Liver (tissue), 9 donors: ENCODE data around the gene RASA4B. TPM values are rescaled to one million over a fixed set of nuclear protein-coding genes. Genes with fewer than 3 reads are reported as not detected.
"Not testable (repeated sequence)": the region's sequence is repeated elsewhere in the genome, so short reads cannot be mapped to it uniquely, and the experiment has no call there.

Source experiments
- DNase-seq: peaks from one replicate; pipeline ENCODE4 v3.0.0-alpha.2; 2017; ENCODE audit warnings: low spot score
- H3K27ac ChIP-seq, 2 donors: one replicate each; pipeline ENCODE4 v1.7.0; 2013; ENCODE audit warnings: inconsistent platforms in 2 of 2, low read length in 2 of 2, control low read depth in 1 of 2, low read depth in 1 of 2, mild to moderate bottlenecking in 1 of 2
- H3K27me3 ChIP-seq, 4 donors: one replicate each; pipeline versions ENCODE4 v1.6.1 to v1.7.0; 2013; ENCODE audit warnings: low read length in 3 of 4, inconsistent platforms in 1 of 4, mild to moderate bottlenecking in 1 of 4, moderate library complexity in 1 of 4; ENCODE audit not compliant: control insufficient read depth in 4 of 4, insufficient read depth in 4 of 4
- H3K36me3 ChIP-seq, 4 donors: one replicate each; pipeline versions ENCODE4 v1.6.1 to v1.7.0; 2013; ENCODE audit warnings: low read length in 3 of 4, mild to moderate bottlenecking in 3 of 4, low read depth in 1 of 4, moderate library complexity in 1 of 4; ENCODE audit not compliant: control insufficient read depth in 4 of 4, insufficient read depth in 3 of 4
- H3K4me1 ChIP-seq, 4 donors: one replicate each; pipeline versions ENCODE4 v1.6.1 to v1.7.0; 2013; ENCODE audit warnings: low read length in 3 of 4, mild to moderate bottlenecking in 3 of 4, moderate library complexity in 1 of 4; ENCODE audit not compliant: control insufficient read depth in 4 of 4, insufficient read depth in 4 of 4
- H3K4me3 ChIP-seq, 3 donors: one replicate each; pipeline versions ENCODE4 v1.6.1 to v1.7.0; 2013; ENCODE audit warnings: low read length in 3 of 3, control low read depth in 1 of 3, low read depth in 1 of 3, mild to moderate bottlenecking in 1 of 3
- H3K9ac ChIP-seq, 2 donors: one replicate each; pipeline ENCODE4 v1.7.0; 2013; ENCODE audit warnings: low read length in 2 of 2, mild to moderate bottlenecking in 2 of 2, moderate library complexity in 2 of 2, control low read depth in 1 of 2, low read depth in 1 of 2
- H3K9me3 ChIP-seq, 4 donors: one replicate each; pipeline versions ENCODE4 v1.6.1 to v1.7.0; 2013; ENCODE audit warnings: low read length in 3 of 4; ENCODE audit not compliant: control insufficient read depth in 4 of 4
- EGR1 ChIP-seq, 2 donors: IDR thresholded peaks; 2 replicates each; pipeline ENCODE4 v1.6.1; 2016 to 2018; ENCODE audit warnings: antibody characterized with exemption in 2 of 2, low read depth in 2 of 2
- FOXA1 ChIP-seq: IDR thresholded peaks from 2 replicates; pipeline ENCODE4 v1.6.1; 2016; ENCODE audit warnings: antibody characterized with exemption
- FOXA2 ChIP-seq: IDR thresholded peaks from 2 replicates; pipeline ENCODE4 v1.6.1; 2016; ENCODE audit warnings: antibody characterized with exemption
- HNF4G ChIP-seq: IDR thresholded peaks from 2 replicates; pipeline ENCODE4 v1.6.1; 2016; ENCODE audit warnings: antibody characterized with exemption
- JUND ChIP-seq, 2 donors: IDR thresholded peaks; 2 replicates each; pipeline ENCODE4 v1.6.1; 2016; ENCODE audit warnings: antibody characterized with exemption in 2 of 2
- RAD21 ChIP-seq, 2 donors: IDR thresholded peaks; 2 replicates each; pipeline ENCODE4 v1.6.1; 2016; ENCODE audit warnings: antibody characterized with exemption in 2 of 2, mild to moderate bottlenecking in 2 of 2
- REST ChIP-seq: IDR thresholded peaks from 2 replicates; pipeline ENCODE4 v1.6.1; 2016; ENCODE audit warnings: antibody characterized with exemption, mild to moderate bottlenecking
- RXRA ChIP-seq, 2 donors: IDR thresholded peaks; 2 replicates each; pipeline ENCODE4 v1.6.1; 2017 to 2018; ENCODE audit warnings: antibody characterized with exemption in 2 of 2, mild to moderate bottlenecking in 1 of 2
- SP1 ChIP-seq: IDR thresholded peaks from 2 replicates; pipeline ENCODE4 v1.6.1; 2018; ENCODE audit warnings: antibody characterized with exemption, mild to moderate bottlenecking
- ZBTB33 ChIP-seq: IDR thresholded peaks from 2 replicates; pipeline ENCODE4 v1.6.1; 2016; ENCODE audit warnings: antibody characterized with exemption
- WGBS: extraction: QIAGEN DNeasy Blood & Tissue Kit; methylation state at CpG from one replicate; pipeline ENCODE4 v1.1.7; 2013; 5-methylcytosine and 5-hydroxymethylcytosine counted together
- polyA plus RNA-seq, 2 donors: library from polyadenylated mRNA; stranded (reverse) in 1 of 2; unstranded in 1 of 2; fragments of 200-250 nt in 1 of 2; fragments of >200 nt in 1 of 2; fragmentation: Nextera tagmentation in 1 of 2; extraction: Ambion mirVana in 1 of 2; gene quantifications; one replicate each; pipeline versions ENCODE4 v1.2.1 to v1.2.3, GENCODE V29; 2013 to 2015
- total RNA-seq, 2 donors: library from RNA; depleted of rRNA; stranded (reverse); fragments of >200 nt; gene quantifications; one replicate each; pipeline ENCODE4 v1.2.3, GENCODE V29; 2014
- TF ChIP-seq, protein P1 (sequence below): fragments of 150-350 bp; IDR thresholded peaks from 2 replicates; pipeline ENCODE4 v1.5.1; 2017; ENCODE audit warnings: improper control_type of control experiment, low read depth, low read length; ENCODE audit not compliant: missing input control
- TF ChIP-seq, protein P2 (sequence below): IDR thresholded peaks from 2 replicates; pipeline ENCODE4 v1.6.1; 2016; ENCODE audit warnings: antibody characterized with exemption
- TF ChIP-seq, protein P3 (sequence below): IDR thresholded peaks from 2 replicates; pipeline ENCODE4 v1.6.1; 2016; ENCODE audit warnings: antibody characterized with exemption
- donor health status: healthy.
- donor health status: healthy.
- donor health status: healthy.
- donor health status: healthy.
- donor health status: healthy.

RASA4B gene
- total and polyA plus RNA-seq, 4 donors, result 0.62 to 4.8 (median 0.74) TPM

- TF ChIP-seq, protein P1, sequence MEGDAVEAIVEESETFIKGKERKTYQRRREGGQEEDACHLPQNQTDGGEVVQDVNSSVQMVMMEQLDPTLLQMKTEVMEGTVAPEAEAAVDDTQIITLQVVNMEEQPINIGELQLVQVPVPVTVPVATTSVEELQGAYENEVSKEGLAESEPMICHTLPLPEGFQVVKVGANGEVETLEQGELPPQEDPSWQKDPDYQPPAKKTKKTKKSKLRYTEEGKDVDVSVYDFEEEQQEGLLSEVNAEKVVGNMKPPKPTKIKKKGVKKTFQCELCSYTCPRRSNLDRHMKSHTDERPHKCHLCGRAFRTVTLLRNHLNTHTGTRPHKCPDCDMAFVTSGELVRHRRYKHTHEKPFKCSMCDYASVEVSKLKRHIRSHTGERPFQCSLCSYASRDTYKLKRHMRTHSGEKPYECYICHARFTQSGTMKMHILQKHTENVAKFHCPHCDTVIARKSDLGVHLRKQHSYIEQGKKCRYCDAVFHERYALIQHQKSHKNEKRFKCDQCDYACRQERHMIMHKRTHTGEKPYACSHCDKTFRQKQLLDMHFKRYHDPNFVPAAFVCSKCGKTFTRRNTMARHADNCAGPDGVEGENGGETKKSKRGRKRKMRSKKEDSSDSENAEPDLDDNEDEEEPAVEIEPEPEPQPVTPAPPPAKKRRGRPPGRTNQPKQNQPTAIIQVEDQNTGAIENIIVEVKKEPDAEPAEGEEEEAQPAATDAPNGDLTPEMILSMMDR, result no peak
Observed at GRCh38 chr7:102455596-102455995, 62.0 kb downstream of the RASA4B start (continued).

DNA sequence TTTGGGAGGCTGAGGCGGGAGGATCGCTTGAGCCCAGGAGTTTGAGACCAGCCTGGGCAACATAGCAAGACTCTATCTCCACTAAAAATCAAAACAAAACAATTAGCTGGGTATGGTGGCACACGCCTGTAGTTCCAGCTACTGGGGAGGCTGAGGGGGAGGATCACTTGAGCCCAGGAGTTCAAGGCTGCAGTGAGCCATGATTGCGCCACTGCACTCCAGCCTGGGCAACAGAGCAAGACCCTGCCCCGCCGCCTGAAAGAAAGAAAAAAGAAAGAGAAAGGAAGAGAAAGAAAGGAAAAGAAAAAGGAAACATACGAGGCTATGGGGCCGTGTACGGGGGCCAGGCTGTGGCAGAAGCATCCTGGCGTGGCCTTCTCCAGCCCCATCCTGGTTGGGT lies 62.6 kb downstream of the RASA4B start:
- 96% methylated on average over 10 of the region's 10 CpGs for WGBS
- H3K36me3 ChIP-seq, result peaks cover 6 to 35% (median 9%) of the 10 kb centered on the region in 4 donors
- H3K9ac ChIP-seq, H3K27me3 ChIP-seq, H3K4me1 ChIP-seq, H3K4me3 ChIP-seq, H3K27ac ChIP-seq, DNase-seq, H3K9me3 ChIP-seq: not testable (repeated sequence)

DNA sequence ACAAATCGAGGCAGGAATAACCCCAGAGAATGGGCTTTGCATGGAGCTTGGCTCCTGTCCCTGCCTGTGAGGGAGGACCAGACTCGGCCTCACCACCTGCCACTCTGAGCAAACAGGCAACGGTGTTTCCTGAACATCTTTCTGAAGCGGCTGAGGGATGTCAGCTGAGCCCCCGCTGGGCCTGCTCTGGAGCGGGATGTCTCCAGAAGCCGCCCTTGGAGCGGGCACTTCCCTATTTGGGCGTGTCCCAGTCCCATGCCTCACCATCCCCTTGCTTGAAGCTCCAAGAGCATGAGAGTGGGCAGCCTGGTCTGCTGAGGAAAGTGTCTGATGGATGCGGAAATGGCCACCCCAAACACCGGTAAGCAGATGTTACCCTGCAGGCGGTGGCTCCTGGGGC lies 63.1 kb downstream of the RASA4B start:
- Histone ChIP-seq H3K27ac (no peak overlapping the region), H3K4me3 (no peak overlapping the region), H3K4me1 (no peaks in the 10 kb centered on the region), H3K9ac (no peak overlapping the region), H3K36me3 (peaks cover 6 to 34% (median 9%) of the 10 kb centered on the region in 4 donors), H3K9me3 (no peaks in the 10 kb centered on the region), H3K27me3 (no peaks in the 10 kb centered on the region)
- 73% methylated on average over 12 of the region's 12 CpGs for WGBS
- DNase-seq, result no peak
- no peak for TF ChIP-seq SP1
- no peak for TF ChIP-seq RAD21 (IDR thresholded peaks at IDR 0.05)
- TF ChIP-seq RXRA (IDR thresholded peaks at IDR 0.05), result no peak
- no peak for TF ChIP-seq FOXA1
- no peak for TF ChIP-seq HNF4G
- TF ChIP-seq JUND (IDR thresholded peaks at IDR 0.05), result no peak

DNA sequence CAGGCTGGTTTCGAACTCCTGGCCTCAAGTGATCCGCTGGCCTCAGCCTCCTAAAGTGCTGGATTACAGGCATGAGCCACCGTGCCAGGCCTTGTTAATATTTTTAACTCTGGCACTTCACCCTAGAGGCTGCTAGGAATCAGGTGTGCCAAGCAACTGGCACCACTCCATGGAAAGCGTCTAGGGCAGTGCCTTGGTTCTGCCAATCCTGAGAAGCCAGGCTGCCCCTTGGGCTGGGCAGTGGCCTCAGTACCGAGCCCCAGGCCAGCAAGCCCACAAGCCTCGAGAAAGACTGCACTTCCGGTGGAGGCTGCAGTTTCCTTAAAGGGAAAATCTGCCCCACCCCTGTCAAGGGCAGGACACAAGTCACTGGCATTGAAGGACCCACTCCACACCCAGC lies 64.3 kb downstream of the RASA4B start:
- no peak overlapping the region for H3K4me3 ChIP-seq
- H3K9ac ChIP-seq, result no peak overlapping the region
- H3K27me3 ChIP-seq, result no peaks in the 10 kb centered on the region
- TF ChIP-seq REST (no peak), SP1 (no peak), JUND (IDR thresholded peaks at IDR 0.05) (no peak), ZBTB33 (no peak), FOXA2 (no peak), EGR1 (IDR thresholded peaks at IDR 0.05; ENCODE audit: low read depth in 2 of 2) (no peak), FOXA1 (no peak)
- TF ChIP-seq, protein P1, result no peak
- TF ChIP-seq, protein P2, sequence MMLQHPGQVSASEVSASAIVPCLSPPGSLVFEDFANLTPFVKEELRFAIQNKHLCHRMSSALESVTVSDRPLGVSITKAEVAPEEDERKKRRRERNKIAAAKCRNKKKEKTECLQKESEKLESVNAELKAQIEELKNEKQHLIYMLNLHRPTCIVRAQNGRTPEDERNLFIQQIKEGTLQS, result no peak
- TF ChIP-seq, protein P3, sequence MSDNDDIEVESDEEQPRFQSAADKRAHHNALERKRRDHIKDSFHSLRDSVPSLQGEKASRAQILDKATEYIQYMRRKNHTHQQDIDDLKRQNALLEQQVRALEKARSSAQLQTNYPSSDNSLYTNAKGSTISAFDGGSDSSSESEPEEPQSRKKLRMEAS, result no peak
- H3K9me3 ChIP-seq, result no peaks in the 10 kb centered on the region
- WGBS, result 67% methylated on average over 7 of the region's 7 CpGs
- DNase-seq, result no peak
- no peaks in the 10 kb centered on the region for H3K4me1 ChIP-seq
- peaks cover 6 to 26% (median 10%) of the 10 kb centered on the region in 4 donors for H3K36me3 ChIP-seq
- no peak overlapping the region for H3K27ac ChIP-seq
